ENCODE data around the gene NECAB3. TPM values are rescaled to one million over a fixed set of nuclear protein-coding genes. Genes with fewer than 3 reads are reported as not detected.

NECAB3 gene
- total RNA-seq, 1 donor from 2014 or later = 186 TPM

DNA sequence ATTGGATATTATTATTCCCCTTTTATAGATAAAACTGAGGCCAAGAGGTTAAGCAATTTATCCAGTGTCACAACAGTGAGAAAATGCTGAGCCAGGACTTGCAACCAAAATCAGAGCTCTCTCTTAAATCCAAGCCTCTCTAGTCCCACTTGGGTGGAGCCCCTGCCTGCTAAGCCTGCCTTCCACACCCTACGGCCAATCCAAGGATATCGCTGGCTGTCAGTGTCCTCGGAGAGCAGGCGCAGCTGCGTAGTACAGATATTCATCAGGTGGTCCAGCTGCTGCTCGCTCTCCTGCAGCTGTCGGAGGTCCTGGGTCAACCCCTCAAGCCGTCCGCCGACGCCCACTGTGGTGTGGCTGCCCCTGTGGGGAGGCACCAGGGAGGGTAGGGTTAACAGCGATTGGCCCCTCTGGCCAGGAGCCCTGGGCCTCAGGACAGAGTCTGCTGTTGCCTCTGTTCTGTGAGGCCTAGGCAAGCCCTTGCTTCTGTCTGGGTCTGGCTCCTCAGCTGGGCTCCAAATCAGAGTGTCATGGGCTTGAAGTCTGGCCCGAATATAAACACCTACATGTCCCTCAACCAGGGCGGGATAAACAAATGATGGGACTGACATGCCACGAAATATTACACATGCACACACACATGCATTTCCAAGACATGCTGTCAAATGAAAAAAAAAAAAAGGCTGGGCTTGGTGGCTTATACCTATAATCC lies 3.9 kb upstream of the NECAB3 start:
- DNase-seq (ENCODE audit: low read depth) = no peak

- DNase-seq (ENCODE audit: low read depth) = no peak
These were observed 2.7 kb upstream of the NECAB3 start for GRCh38 chr20:33676652-33677645.

- DNase-seq (ENCODE audit: low read depth) = no peak
These were observed 1.9 kb upstream of the NECAB3 start for GRCh38 chr20:33676121-33676520.

DNA sequence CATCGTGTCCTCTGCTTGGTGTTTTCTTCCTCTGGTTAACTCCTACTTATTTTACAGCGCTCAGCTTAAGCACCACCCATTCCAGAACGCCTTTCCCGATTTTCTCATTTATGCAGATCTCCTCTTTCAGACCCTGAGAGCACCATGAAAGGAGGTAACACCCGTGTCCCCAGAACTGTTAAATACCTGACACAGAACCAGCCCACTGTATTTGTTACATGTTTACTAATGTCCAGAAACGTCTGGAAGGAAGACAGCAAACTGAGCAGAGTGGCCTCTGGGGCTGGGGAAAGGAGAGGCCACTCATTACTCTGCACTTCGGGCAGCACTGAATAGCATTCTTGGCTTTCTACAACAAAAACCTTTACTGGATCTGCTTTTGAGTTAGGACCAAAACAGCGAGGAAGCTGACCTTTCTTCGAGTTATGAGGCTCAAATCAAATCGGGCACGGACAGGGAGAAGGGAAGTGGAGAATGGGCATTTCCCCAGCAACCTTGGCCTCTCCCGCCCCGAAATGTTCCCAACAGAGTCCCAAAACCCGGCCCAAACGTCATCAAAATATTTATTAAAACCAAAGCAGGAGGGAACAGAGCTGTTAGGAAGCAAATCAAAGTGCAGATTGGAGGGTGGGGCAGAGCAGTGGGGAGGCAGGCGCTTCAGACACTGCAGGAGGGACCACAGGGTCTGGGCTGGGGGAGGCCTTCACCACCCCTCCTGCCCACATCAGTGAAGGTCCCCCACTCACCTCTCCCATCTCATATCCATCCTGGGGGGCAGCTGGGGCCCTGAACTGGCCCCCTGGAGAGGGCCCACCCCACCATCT lies 1.1 kb upstream of the NECAB3 start:
- no peak for DNase-seq (ENCODE audit: low read depth)

- DNase-seq (ENCODE audit: low read depth) = peak; percentile 54
These were observed 576 bp downstream of the NECAB3 start for GRCh38 chr20:33673410-33674293.

- DNase-seq (ENCODE audit: low read depth) = no peak
These were observed 1.2 kb downstream of the NECAB3 start for GRCh38 chr20:33673114-33673409.

DNA sequence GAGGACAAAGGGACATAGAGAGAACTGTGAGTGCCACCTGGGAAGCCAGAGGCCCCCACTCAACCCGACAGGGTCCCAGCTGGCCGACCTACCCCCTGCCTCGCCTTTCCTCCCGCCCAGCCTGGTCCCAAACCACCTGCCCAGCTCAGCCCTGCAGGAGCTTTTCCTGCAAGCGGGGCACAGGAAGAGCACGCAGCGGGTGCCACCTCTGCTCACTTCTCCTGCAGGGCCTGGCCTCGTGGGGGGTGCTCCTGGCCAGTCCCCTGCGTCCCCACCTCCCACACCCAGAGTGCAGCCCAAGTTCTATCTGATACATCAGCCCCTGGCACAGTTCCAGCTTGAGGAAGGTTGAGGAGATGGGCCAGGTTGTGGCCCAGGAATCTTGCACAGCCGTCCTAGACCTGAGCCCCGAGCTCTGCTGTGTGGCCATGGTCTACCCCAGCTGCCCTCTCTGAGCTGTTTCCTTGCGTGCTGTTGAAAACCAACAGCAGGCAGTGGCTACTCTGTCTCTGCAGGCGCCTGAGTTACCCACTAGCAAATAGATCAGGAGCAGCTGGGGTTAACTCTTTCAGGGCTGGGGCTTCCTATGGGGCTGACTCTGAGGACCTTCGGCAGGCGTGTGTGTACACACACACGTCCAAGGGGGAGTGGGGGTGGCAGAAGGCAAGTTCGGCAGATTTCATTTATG lies 1.7 kb downstream of the NECAB3 start:
- peak; percentile 72 for DNase-seq (ENCODE audit: low read depth)

DNA sequence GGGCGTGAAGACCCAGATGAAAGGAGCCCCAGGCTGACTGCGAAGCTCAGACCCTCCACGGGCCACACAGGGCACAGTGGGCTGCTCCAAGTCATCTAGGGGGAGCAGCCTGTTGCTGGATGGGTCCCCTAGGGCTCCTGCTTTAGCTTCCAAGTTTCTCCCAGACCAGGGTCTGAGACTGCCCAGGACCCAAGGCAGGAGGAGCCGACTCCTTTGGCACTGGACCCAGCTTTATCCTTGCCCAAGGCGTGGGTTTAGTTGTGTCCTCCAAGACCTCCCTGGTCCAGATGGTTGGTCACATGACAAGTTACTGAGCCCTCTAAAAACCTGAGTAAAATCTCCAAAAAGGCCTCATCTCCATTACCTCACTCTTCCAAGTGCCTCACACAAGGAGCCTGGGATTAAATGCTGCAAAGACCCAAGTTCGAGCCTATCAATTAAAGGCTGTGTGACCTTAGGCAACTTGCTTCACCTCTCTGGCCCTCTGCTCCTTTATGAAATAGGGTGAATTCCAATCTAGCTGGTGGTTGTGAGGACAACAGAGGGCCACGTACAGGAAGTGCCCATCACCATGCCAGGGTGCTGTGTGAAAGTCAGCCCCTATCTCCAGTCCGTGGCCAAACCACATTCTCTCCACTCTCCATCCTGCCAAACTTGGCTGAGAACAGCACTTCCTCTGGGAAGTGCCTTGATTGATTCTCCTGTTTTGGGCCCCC lies 2.5 kb downstream of the NECAB3 start:
- no peak for DNase-seq (ENCODE audit: low read depth)

- DNase-seq (ENCODE audit: low read depth) = no peak
These were observed 3.3 kb downstream of the NECAB3 start for GRCh38 chr20:33670715-33671499.

- peak; percentile 95 for DNase-seq (ENCODE audit: low read depth)
These were observed 4.2 kb downstream of the NECAB3 start for GRCh38 chr20:33669873-33670640.

GRCh38 chr20:33669224-33669623 lies 5.0 kb downstream of the NECAB3 start:
- DNase-seq (ENCODE audit: low read depth) = no peak

DNA sequence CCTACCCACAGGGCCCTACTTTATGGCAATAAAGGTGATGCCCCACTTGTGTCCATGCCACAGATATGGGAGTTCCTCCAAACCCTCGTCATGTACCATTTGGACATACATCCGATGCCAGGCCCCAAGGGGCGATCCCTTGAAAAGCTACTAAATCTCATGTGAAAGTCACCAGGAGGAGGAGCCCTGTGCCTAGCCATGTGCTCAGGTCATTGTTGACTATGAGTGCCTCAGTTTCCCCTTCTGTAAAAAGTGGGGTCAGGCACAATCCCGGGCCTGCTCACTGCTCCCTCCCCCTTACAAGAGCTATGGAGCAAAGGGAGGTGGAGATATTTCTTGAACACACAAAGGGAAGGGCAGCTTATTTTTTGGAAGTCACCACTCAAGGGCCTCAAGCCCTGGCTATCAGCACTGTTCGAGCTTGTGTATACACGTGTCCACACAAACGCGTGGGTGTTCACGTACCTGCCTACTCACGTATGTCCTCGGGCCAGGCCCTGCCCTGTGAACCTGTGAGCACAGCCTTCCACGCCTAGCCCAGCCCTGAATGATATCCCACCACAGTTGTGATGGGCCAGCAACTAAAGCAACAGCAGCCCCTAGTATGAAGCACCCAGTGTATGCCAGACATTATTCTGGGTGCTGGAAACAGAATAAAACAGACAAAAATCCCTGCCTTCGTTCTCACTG lies 5.6 kb downstream of the NECAB3 start:
- no peak for DNase-seq (ENCODE audit: low read depth)

DNA sequence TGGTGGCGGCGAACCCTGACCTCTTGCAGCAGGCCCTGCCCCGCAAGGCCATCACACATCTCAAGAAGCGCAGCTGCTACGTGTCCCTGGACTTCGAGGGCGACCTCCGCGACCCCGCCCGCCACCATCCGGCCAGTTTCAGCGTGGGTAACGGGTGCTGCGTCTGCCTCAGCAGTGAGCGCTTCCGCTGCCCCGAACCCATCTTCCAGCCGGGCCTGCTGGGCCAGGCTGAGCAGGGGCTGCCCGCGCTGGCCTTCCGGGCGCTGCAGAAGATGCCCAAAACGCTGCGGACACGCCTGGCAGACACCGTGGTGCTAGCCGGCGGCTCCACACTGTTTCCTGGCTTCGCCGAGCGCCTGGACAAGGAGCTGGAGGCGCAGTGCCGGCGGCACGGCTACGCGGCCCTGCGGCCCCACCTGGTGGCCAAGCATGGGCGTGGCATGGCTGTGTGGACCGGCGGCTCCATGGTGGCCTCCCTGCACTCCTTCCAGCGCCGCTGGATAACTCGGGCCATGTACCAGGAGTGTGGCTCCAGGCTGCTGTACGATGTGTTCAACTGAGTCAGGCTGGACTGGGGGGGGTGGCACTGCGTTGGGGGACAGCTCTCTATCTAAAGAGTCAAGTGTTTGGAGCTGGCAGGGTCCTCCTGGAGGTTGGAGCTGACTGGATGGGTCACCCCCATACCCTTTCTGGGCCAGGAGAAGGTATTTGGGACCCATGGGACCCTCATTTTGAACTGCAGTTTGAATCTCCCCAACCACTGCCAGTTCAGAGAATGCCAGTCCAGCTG lies 6.4 kb downstream of the NECAB3 start:
- DNase-seq (ENCODE audit: low read depth) = no peak

GRCh38 chr20:33667245-33667675 lies 7.0 kb downstream of the NECAB3 start:
- no peak for DNase-seq (ENCODE audit: low read depth)

DNA sequence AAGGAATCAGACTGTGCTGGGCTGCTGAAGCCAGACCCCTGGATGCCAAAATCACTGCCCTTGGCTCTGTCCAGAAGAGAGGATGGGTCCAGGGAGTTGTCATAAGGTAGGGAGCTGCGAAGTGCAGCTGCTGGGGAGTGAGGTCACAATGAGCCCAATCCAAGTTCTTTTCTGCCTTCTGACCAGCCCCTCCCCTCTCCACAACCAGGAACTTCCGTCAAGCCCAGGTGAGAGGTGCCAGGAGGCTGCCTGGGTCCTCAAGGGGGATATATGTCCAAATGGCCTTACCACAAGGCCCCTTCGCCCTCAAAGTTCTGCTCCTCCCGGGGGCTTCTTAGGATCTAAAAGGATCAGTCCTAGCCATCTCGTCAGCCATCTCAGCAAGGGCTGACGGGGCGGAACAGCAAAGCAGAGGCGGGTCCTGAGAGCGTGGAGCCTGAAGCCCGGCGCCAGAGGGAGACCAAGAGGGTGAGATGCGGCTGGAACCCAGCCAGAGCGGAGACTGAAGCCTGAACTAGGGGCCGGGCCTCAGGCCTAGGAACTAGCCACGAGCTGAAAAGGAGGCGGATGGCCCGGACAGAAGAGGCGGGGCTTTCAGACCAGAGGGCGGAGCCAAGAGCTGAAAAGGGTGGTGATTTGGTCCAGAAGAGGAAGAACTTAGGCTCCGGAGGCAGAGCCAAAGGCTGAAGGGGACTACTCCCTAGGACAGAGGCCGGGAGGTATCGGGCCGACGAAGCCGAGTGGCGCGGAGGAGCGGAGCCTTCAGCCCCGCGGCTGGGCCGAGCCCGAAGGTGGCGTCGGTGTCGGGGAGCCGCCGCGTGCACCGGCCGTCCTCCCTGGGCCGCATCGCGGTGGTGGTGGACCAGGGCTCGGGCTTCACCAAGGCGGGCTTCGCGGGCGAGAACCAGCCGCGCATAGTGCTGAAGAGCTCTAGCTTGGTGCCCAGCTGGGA lies 7.7 kb downstream of the NECAB3 start, which contains the start of gene ACTL10:
TSS of gene ACTL10 (plus strand) at position 651 of the 952 bp plus-strand sequence. CDS start 555 bp downstream, outside the sequence.
- peak; percentile 88 for DNase-seq (ENCODE audit: low read depth)

Data from myocyte (in vitro differentiated cells).